Endothelial cell of umbilical vein (primary cell): ENCODE results near the gene GTF2IRD1. TPM values are rescaled to one million over a fixed set of nuclear protein-coding genes. Genes with fewer than 3 reads are reported as not detected.
A peak's percentile ranks its signal among the peaks of the same experiment; 100 is the strongest.

Experiments used
- BruUV-seq: library from RNA; stranded (reverse); fragments of 400-500 nt; replicated peaks from 2 replicates; lab custom pipeline; 2021; lab: Mats Ljungman, UMichigan
- CTCF ChIA-PET: fragments of 300-600, 350-600 bp; sonication (Branson Sonifier 250); formaldehyde crosslinking; loops from one replicate; lab custom pipeline; 2021; ENCODE audit warnings: antibody characterized with exemption, inconsistent platforms; lab: Charles Lee
- POLR2A ChIA-PET: fragments of 300-600, 350-600 bp; sonication (Branson Sonifier 250); formaldehyde crosslinking; loops from one replicate; lab custom pipeline; 2021; ENCODE audit warnings: antibody characterized with exemption, inconsistent platforms; lab: Charles Lee
- DNase-seq: peaks from one replicate; pipeline ENCODE4 v3.0.0-alpha.2; 2011; ENCODE audit warnings: low read depth, low spot score
- FAIRE-seq: peaks from 2 replicates; lab custom pipeline; 2011; peaks lifted over from hg19 to GRCh38; lab: Jason Lieb, UNC
- H2AFZ ChIP-seq: 2 replicates; pipeline ENCODE4 v1.6.0; 2012; ENCODE audit warnings: low read depth, low read length, control low read depth, inconsistent platforms
- H3K27ac ChIP-seq: 2 replicates; pipeline ENCODE4 v1.5.1; 2011; ENCODE audit warnings: low read depth, mild to moderate bottlenecking, control low read depth, low read length, moderate library complexity; ENCODE audit not compliant: insufficient read depth
- H3K27me3 ChIP-seq, 2 experiments: 2 replicates each; pipeline versions ENCODE4 v1.6.0 to v1.6.1; 2011; ENCODE audit warnings: low read length in 2 of 2, mixed read lengths in 1 of 2; ENCODE audit not compliant: control insufficient read depth in 2 of 2, insufficient read depth in 2 of 2
- H3K36me3 ChIP-seq, 2 experiments: 2 replicates in 1 of 2; 3 replicates in 1 of 2; pipeline ENCODE4 v1.5.1; 2011; ENCODE audit warnings: low read length in 2 of 2, mild to moderate bottlenecking in 1 of 2, moderate library complexity in 1 of 2; ENCODE audit not compliant: control insufficient read depth in 2 of 2, insufficient read depth in 2 of 2; ENCODE audit errors: extremely low read depth in 1 of 2
- H3K4me1 ChIP-seq: 3 replicates; pipeline ENCODE4 v1.5.1; 2011; ENCODE audit warnings: mild to moderate bottlenecking, low read length; ENCODE audit not compliant: control insufficient read depth, insufficient read depth; ENCODE audit errors: extremely low read depth
- H3K4me2 ChIP-seq: 2 replicates; pipeline ENCODE4 v1.6.1; 2011; ENCODE audit warnings: low read length, control low read depth, mixed read lengths; ENCODE audit not compliant: insufficient read depth
- H3K4me3 ChIP-seq, 3 experiments: fragments of 200-600 bp in 1 of 3; sonication (generic), shearing (Covaris generic) in 1 of 3; replicated peaks in 1 of 3; 2 replicates each; pipeline ENCODE4 v1.5.1; 2011 to 2016; ENCODE audit warnings: control low read depth in 3 of 3, low read length in 3 of 3, mild to moderate bottlenecking in 2 of 3, inconsistent platforms in 1 of 3, low read depth in 1 of 3, moderate library complexity in 1 of 3; ENCODE audit not compliant: insufficient read depth in 1 of 3
- H3K79me2 ChIP-seq: 2 replicates; pipeline ENCODE4 v1.6.0; 2012; ENCODE audit warnings: low read length, inconsistent platforms; ENCODE audit not compliant: control insufficient read depth, insufficient read depth
- H3K9ac ChIP-seq: replicated peaks from 2 replicates; pipeline ENCODE3; 2011; ENCODE audit warnings: low read length, control low read depth; ENCODE audit not compliant: insufficient read depth; ENCODE audit errors: extremely low read depth
- H3K9me1 ChIP-seq: replicated peaks from 3 replicates; pipeline ENCODE4 v1.6.0; 2011; ENCODE audit warnings: mild to moderate bottlenecking, low read length; ENCODE audit not compliant: control insufficient read depth, insufficient read depth; ENCODE audit errors: extremely low read depth
- H3K9me3 ChIP-seq: replicated peaks from 2 replicates; pipeline ENCODE4 v1.5.1; 2012; ENCODE audit warnings: low read length, inconsistent platforms; ENCODE audit not compliant: control insufficient read depth, insufficient read depth
- H4K20me1 ChIP-seq: replicated peaks from 2 replicates; pipeline ENCODE3; 2011; ENCODE audit warnings: mild to moderate bottlenecking, low read length; ENCODE audit not compliant: control insufficient read depth, insufficient read depth; ENCODE audit errors: extremely low read depth
- CTCF ChIP-seq, 2 donors: IDR thresholded peaks; 1 replicate in 1 of 2; 2 replicates in 1 of 2; pipeline ENCODE4 v1.5.1; 2011; ENCODE audit warnings: low read length in 2 of 2, mild to moderate bottlenecking in 2 of 2, moderate library complexity in 2 of 2, control low read depth in 1 of 2, inconsistent platforms in 1 of 2, low read depth in 1 of 2; ENCODE audit not compliant: insufficient read depth in 1 of 2; ENCODE audit errors: extremely low read depth in 1 of 2
- EZH2 ChIP-seq: IDR thresholded peaks from 2 replicates; pipeline ENCODE4 v1.6.1; 2012; ENCODE audit warnings: borderline replicate concordance, low read depth, mild to moderate bottlenecking, moderate library complexity, low read length, inconsistent platforms; ENCODE audit not compliant: severe bottlenecking
- FOS ChIP-seq: IDR thresholded peaks from 2 replicates; pipeline ENCODE4 v1.6.1; 2011; ENCODE audit warnings: mild to moderate bottlenecking, low read length, moderate library complexity, borderline replicate concordance; ENCODE audit not compliant: insufficient read depth
- GATA2 ChIP-seq: IDR thresholded peaks from 2 replicates; pipeline ENCODE4 v1.7.0; 2011; ENCODE audit warnings: low read depth, mild to moderate bottlenecking, moderate library complexity, mixed read lengths, low read length; ENCODE audit not compliant: insufficient read length, insufficient read depth
- JUN ChIP-seq: IDR thresholded peaks from 2 replicates; pipeline ENCODE4 v1.6.1; 2011; ENCODE audit warnings: borderline replicate concordance, low read depth; ENCODE audit not compliant: insufficient read length, insufficient read depth
- MAX ChIP-seq: IDR thresholded peaks from 2 replicates; pipeline ENCODE4 v1.6.1; 2011; ENCODE audit not compliant: insufficient read depth, insufficient read length
- MYC ChIP-seq: IDR thresholded peaks from one replicate; pipeline ENCODE4 v1.6.1; 2011; ENCODE audit warnings: mild to moderate bottlenecking, low read depth, low read length
- POLR2A ChIP-seq: IDR thresholded peaks from 2 replicates; pipeline ENCODE4 v1.6.1; 2012; ENCODE audit warnings: low read depth, mild to moderate bottlenecking, control low read depth, low read length
- POLR2AphosphoS5 ChIP-seq: IDR thresholded peaks from 2 replicates; pipeline ENCODE4 v1.6.1; 2012; ENCODE audit warnings: low read depth, mild to moderate bottlenecking, control low read depth, low read length, moderate library complexity; ENCODE audit not compliant: insufficient read depth
- dilution Hi-C: fragments of 300-500 bp; cut with MboI; formaldehyde crosslinking; loops from one replicate; pipeline ENCODE4 v1.15.0; 2019; ENCODE audit warnings: low sequenced_read_pairs; ENCODE audit not compliant: extremely low pct_ligation_motif_present
- intact Hi-C: fragments of 100-400 bp; cut with micrococcal nuclease; formaldehyde crosslinking; loops from one replicate; pipeline ENCODE4 v1.10.0; 2022
- polyA plus RNA-seq, 4 experiments: library from polyadenylated mRNA; depleted of rRNA in 3 of 4; stranded (reverse) in 3 of 4; unstranded in 1 of 4; fragments of >200 nt; gene quantifications; 2 replicates each; pipeline versions ENCODE4 v1.2.1 to v1.2.3, GENCODE V29; 2011 to 2012; ENCODE audit warnings: missing spikeins in 1 of 4
- total RNA-seq: library from RNA; stranded (reverse); gene quantifications from 2 replicates; pipeline ENCODE4 v1.2.3, GENCODE V29; 2021

The GTF2IRD1 gene
- total and polyA plus RNA-seq, 2 donors (not counting 3 experiments of a cell fraction or from before 2014, with no cell fraction given) = 14.2 to 24.2 TPM

- ChIA-PET POLR2A (no interaction called here), CTCF (no interaction called here)
- dilution Hi-C loops = no loop called here
- intact Hi-C loops = loop anchor here (2.0 to 5.0 kb wide), 2 partner anchors 20 to 51 kb away; partner anchors contain the start of gene GTF2I
- peak overlapping the region; percentile 53 for H2AFZ ChIP-seq
- no peaks in the 10 kb centered on the region for H4K20me1 ChIP-seq
- peak overlapping the region; percentile 37 for H3K9ac ChIP-seq
- FAIRE-seq = peak; percentile 63
- no TSS peak for BruUV-seq
- H3K36me3 ChIP-seq = no peaks in the 10 kb centered on the region
- H3K79me2 ChIP-seq = no peaks in the 10 kb centered on the region
- H3K9me3 ChIP-seq = no peaks in the 10 kb centered on the region
- peak; percentile 24 for DNase-seq
- H3K4me2 ChIP-seq = peak overlapping the region; percentile 60
- H3K9me1 ChIP-seq = no peaks in the 10 kb centered on the region
- H3K27ac ChIP-seq = no peak overlapping the region
- H3K4me3 ChIP-seq = peak overlapping the region; percentile 27 to 45 (median 34)
- H3K4me1 ChIP-seq = peaks cover 10% of the 10 kb centered on the region
- TF ChIP-seq GATA2 = no peak
- TF ChIP-seq JUN = no peak
- no peak for TF ChIP-seq FOS
- no peak for TF ChIP-seq MAX
- no peak for TF ChIP-seq EZH2
- TF ChIP-seq POLR2A = no peak
- no peak for TF ChIP-seq CTCF (IDR thresholded peaks at IDR 0.05; ENCODE audit: extremely low read depth in 1 of 2, insufficient read depth in 1 of 2, low read depth in 1 of 2, low read length in 2 of 2)
- TF ChIP-seq MYC = no peak
- no peak for TF ChIP-seq POLR2AphosphoS5
- H3K27me3 ChIP-seq = no peaks in the 10 kb centered on the region
Observed at GRCh38 chr7:74606101-74606908, 152.6 kb downstream of the GTF2IRD1 start.
